Activated B cell treated with CpG ODN at 0.5 μM for 24 hours (primary cell): Measurements from ENCODE around the gene GLB1L2. TPM values are rescaled to one million over a fixed set of nuclear protein-coding genes. Genes with fewer than 3 reads are reported as not detected.

Experiments
- ATAC-seq: fragments of 200-7000 bp; cut with Tn5 transposase; one replicate; pipeline ENCODE4 v1.10.0; 2021; ENCODE audit warnings: low read depth, mild to moderate bottlenecking, moderate library complexity
- CTCF ChIA-PET: fragments of 350-600 bp; sonication (Branson Sonifier 250); formaldehyde crosslinking; loops from one replicate; lab custom pipeline; 2021; ENCODE audit warnings: antibody characterized with exemption; lab: Charles Lee
- POLR2A ChIA-PET: fragments of 350-600 bp; sonication (Branson Sonifier 250); formaldehyde crosslinking; loops from one replicate; lab custom pipeline; 2021; ENCODE audit warnings: antibody characterized with exemption; lab: Charles Lee
- DNase-seq: peaks from one replicate; pipeline ENCODE4 v3.0.0; 2022
- H3K27ac Mint-ChIP-seq: one replicate; pipeline ENCODE4 v1.8.0; 2020; ENCODE audit warnings: mixed read lengths
- H3K27me3 Mint-ChIP-seq: one replicate; pipeline ENCODE4 v1.8.0; 2021; ENCODE audit warnings: mixed read lengths
- H3K36me3 Mint-ChIP-seq: one replicate; pipeline ENCODE4 v1.8.0; 2021; ENCODE audit warnings: low read depth, mixed read lengths
- H3K4me1 Mint-ChIP-seq: one replicate; pipeline ENCODE4 v1.8.0; 2021; ENCODE audit warnings: mixed read lengths
- H3K4me3 Mint-ChIP-seq: one replicate; pipeline ENCODE4 v1.8.0; 2020; ENCODE audit warnings: mild to moderate bottlenecking, mixed read lengths
- H3K9me3 Mint-ChIP-seq: one replicate; pipeline ENCODE4 v1.8.0; 2020; ENCODE audit warnings: mixed read lengths
- intact Hi-C: fragments of 100-400 bp; cut with micrococcal nuclease; formaldehyde crosslinking; loops from one replicate; pipeline ENCODE4 v1.15.1; 2024
- total RNA-seq: library from RNA; stranded (reverse); gene quantifications from 2 replicates; pipeline ENCODE4 v1.2.3, GENCODE V29; 2022
- TF ChIP-seq, protein P1 (sequence below): fragments of 200-600 bp; IDR thresholded peaks from one replicate; pipeline ENCODE4 v1.8.0; 2022; ENCODE audit warnings: antibody characterized with exemption, mild to moderate bottlenecking

GLB1L2 gene
- total RNA-seq, 1 donor from 2014 or later, result 0.33 TPM

DNA sequence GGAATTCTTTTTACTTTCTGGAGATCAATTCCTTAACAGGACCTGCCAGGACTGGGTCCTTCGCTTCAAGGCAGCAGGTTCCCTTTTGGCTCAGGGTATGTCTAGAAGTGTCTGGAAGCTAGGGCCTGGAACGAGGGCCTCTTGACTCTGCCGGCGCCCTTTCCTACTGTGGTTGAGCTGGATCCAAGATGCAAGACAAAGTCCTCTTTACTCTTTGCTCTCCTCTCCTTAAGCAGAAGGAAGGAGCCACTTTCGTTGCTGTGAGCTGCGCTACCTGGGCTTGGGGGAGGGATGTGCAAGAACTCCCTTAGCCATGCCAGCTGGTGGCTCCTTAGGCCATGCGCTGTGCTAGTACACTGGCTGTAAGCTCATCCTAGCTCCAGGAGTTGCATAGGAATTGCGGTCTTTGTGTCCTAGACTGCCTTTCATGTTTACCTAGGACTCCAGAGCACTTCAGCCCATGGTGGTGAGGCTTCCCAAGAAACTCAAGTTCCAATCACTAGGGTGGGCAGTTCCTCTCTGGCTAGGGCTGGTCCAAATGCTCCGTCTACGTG is 18.1 kb downstream of the GLB1L2 start:
- intact Hi-C loops, result no loop called here
- no peak for DNase-seq
- Mint-ChIP-seq H3K36me3 (no peaks in the 10 kb centered on the region), H3K9me3 (peaks cover 6% of the 10 kb centered on the region), H3K4me3 (no peak overlapping the region), H3K27me3 (peaks cover 2% of the 10 kb centered on the region), H3K4me1 (peaks cover 7% of the 10 kb centered on the region), H3K27ac (no peak overlapping the region)
- ChIA-PET CTCF (no interaction called here), POLR2A (no interaction called here)
- TF ChIP-seq, protein P1, sequence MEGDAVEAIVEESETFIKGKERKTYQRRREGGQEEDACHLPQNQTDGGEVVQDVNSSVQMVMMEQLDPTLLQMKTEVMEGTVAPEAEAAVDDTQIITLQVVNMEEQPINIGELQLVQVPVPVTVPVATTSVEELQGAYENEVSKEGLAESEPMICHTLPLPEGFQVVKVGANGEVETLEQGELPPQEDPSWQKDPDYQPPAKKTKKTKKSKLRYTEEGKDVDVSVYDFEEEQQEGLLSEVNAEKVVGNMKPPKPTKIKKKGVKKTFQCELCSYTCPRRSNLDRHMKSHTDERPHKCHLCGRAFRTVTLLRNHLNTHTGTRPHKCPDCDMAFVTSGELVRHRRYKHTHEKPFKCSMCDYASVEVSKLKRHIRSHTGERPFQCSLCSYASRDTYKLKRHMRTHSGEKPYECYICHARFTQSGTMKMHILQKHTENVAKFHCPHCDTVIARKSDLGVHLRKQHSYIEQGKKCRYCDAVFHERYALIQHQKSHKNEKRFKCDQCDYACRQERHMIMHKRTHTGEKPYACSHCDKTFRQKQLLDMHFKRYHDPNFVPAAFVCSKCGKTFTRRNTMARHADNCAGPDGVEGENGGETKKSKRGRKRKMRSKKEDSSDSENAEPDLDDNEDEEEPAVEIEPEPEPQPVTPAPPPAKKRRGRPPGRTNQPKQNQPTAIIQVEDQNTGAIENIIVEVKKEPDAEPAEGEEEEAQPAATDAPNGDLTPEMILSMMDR, result no peak
- no peak for ATAC-seq

DNA sequence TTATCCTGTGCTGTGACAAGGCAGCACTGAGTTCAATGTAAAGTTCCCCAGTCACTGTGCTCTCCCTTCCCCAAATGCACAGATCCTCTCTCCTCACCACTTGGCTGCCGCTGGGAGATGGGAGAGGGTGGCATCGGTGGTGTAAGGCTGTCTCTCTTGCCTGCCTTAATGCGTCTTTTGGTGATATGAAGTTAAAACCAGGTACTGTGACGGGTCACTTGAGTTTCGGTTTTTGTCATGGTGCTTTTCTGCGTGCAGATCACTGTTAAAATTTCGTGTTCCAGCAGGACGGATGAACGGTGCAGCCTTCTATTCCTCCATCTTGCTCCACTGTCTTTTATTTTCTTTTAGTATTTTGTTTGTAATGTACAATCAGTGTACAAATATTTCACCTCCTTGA is 18.6 kb downstream of the GLB1L2 start:
- CTCF ChIA-PET, result no interaction called here
- Mint-ChIP-seq H3K27me3 (peaks cover 2% of the 10 kb centered on the region), H3K9me3 (peaks cover 6% of the 10 kb centered on the region), H3K27ac (no peak overlapping the region), H3K4me3 (no peak overlapping the region), H3K36me3 (no peaks in the 10 kb centered on the region), H3K4me1 (peaks cover 7% of the 10 kb centered on the region)
- TF ChIP-seq, protein P1, result no peak
- POLR2A ChIA-PET, result no interaction called here
- ATAC-seq (no peak), DNase-seq (no peak)
- intact Hi-C loops, result no loop called here

DNA sequence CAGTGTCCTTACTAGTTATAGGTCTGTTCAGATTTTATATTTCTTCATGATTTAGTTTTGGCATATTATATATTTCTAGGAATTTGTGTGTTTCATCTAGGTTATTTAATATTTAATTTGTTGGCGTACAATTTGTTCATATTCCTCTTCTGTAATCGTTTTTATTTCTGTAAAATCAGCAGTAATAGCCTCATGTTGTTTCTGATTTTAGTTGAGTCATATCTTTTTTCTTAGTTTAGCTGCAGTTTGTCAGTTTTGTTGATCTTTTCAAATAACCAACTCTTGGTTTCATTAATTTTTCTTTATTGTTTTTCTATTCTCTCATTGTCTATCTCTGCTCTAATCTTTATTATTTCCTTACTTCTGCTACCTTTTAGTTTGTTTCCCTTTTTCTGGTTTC is 20.3 kb downstream of the GLB1L2 start:
- intact Hi-C loops, result no loop called here
- CTCF ChIA-PET, result no interaction called here
- no peak for DNase-seq
- Mint-ChIP-seq H3K4me3 (no peak overlapping the region), H3K27ac (no peak overlapping the region), H3K4me1 (peaks cover 7% of the 10 kb centered on the region), H3K36me3 (no peaks in the 10 kb centered on the region), H3K9me3 (peaks cover 6% of the 10 kb centered on the region), H3K27me3 (peaks cover 2% of the 10 kb centered on the region)
- no peak for ATAC-seq
- TF ChIP-seq, protein P1, result no peak
- POLR2A ChIA-PET, result no interaction called here

DNA sequence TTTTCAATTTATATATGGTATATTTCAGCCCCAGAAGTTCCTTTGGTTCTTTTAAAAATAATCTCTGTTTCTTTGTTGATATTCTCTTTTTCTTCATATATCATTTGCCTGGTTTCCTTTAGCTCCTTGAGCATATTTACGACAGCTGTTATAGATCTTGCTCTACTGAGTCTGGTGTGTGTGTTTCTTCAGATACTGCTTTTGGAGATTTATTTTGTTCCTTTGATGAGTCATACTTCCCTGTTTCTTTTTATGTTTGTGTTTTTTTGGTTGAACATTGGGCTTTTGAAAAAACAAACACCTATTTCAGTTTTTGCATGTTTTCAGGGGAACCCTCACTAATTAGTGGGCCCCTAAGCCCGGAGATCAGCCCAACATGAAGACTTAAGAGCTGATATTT is 23.3 kb downstream of the GLB1L2 start:
- ChIA-PET POLR2A (no interaction called here), CTCF (no interaction called here)
- Mint-ChIP-seq H3K27ac (no peak overlapping the region), H3K4me3 (no peak overlapping the region), H3K36me3 (no peaks in the 10 kb centered on the region), H3K27me3 (peaks cover 6% of the 10 kb centered on the region), H3K9me3 (peaks cover 6% of the 10 kb centered on the region), H3K4me1 (peaks cover 2% of the 10 kb centered on the region)
- intact Hi-C loops, result no loop called here
- DNase-seq, result no peak
- TF ChIP-seq, protein P1, result no peak
- no peak for ATAC-seq

DNA sequence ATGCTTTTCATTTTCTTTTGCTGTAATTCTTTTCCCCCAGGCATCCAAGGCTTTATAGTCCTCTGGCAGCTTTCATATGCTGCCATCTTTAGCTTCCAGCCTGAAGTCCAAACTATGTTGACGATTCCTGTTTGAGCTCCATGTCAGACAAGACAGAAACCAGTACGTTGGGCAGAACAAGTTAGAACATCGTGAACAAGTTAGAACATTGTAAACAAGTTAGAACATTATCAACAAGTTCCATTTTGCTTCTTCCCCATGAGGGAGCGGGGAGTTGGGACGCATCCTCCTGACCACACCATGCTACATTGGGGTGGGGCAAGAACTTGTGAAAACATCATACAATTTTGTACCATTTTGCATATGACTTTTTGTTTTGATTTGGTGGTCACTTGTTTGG is 23.9 kb downstream of the GLB1L2 start:
- Mint-ChIP-seq H3K27me3 (peaks cover 6% of the 10 kb centered on the region), H3K36me3 (no peaks in the 10 kb centered on the region), H3K9me3 (peaks cover 6% of the 10 kb centered on the region), H3K27ac (no peak overlapping the region), H3K4me3 (no peak overlapping the region), H3K4me1 (no peaks in the 10 kb centered on the region)
- intact Hi-C loops, result no loop called here
- POLR2A ChIA-PET, result no interaction called here
- TF ChIP-seq, protein P1, result no peak
- ATAC-seq, result no peak
- CTCF ChIA-PET, result no interaction called here
- no peak for DNase-seq
